GM21515 (cell line): ENCODE results near the gene DAG1.

ENCODE experiments used
- ATAC-seq: cut with Tn5 transposase; IDR thresholded peaks from one replicate; pipeline ENCODE4 v1.9.1; 2021; ENCODE audit not compliant: unreplicated experiment

DAG1 gene

GRCh38 chr3:49552087-49552486 is 82.0 kb downstream of the DAG1 start:
- ATAC-seq, result no peak

GRCh38 chr3:49553324-49553691 is 83.2 kb downstream of the DAG1 start:
- no peak for ATAC-seq

GRCh38 chr3:49553692-49554632 is 83.9 kb downstream of the DAG1 start, which contains the start of gene BSN:
Gene BSN (plus strand): TSS chr3:49554477. CDS start chr3:49554603, 126 bp downstream.
- peak; percentile 69 for ATAC-seq

- peak; percentile 44 for ATAC-seq
Observed at GRCh38 chr3:49554633-49555265, 84.7 kb downstream of the DAG1 start.

- no peak for ATAC-seq
Observed at GRCh38 chr3:49556500-49557275, 86.6 kb downstream of the DAG1 start.

- ATAC-seq, result no peak
Observed at GRCh38 chr3:49563040-49563578, 93.0 kb downstream of the DAG1 start.

- ATAC-seq, result no peak
Observed at GRCh38 chr3:49563766-49564165, 93.7 kb downstream of the DAG1 start.

GRCh38 chr3:49566312-49566711 is 96.2 kb downstream of the DAG1 start:
- ATAC-seq, result no peak

- ATAC-seq, result no peak
Observed at GRCh38 chr3:49567406-49567805, 97.3 kb downstream of the DAG1 start.

- no peak for ATAC-seq
Observed at GRCh38 chr3:49568965-49569364, 98.9 kb downstream of the DAG1 start.

GRCh38 chr3:49570028-49570654 is 100.1 kb downstream of the DAG1 start:
- ATAC-seq, result no peak

GRCh38 chr3:49582177-49582576 is 112.1 kb downstream of the DAG1 start:
- no peak for ATAC-seq
